ENCODE measurements around the gene CADM2.

The CADM2 gene

GRCh38 chr3:85571835-85572234 lies 613.0 kb downstream of the CADM2 start:
- no peak for DNase-seq (ENCODE audit: low read depth, low spot score)

GRCh38 chr3:85572426-85572825 lies 613.6 kb downstream of the CADM2 start:
- no peak for DNase-seq (ENCODE audit: low read depth, low spot score)

- DNase-seq (ENCODE audit: low read depth, low spot score): no peak
Observed at GRCh38 chr3:85572978-85573377, 614.2 kb downstream of the CADM2 start.

DNA sequence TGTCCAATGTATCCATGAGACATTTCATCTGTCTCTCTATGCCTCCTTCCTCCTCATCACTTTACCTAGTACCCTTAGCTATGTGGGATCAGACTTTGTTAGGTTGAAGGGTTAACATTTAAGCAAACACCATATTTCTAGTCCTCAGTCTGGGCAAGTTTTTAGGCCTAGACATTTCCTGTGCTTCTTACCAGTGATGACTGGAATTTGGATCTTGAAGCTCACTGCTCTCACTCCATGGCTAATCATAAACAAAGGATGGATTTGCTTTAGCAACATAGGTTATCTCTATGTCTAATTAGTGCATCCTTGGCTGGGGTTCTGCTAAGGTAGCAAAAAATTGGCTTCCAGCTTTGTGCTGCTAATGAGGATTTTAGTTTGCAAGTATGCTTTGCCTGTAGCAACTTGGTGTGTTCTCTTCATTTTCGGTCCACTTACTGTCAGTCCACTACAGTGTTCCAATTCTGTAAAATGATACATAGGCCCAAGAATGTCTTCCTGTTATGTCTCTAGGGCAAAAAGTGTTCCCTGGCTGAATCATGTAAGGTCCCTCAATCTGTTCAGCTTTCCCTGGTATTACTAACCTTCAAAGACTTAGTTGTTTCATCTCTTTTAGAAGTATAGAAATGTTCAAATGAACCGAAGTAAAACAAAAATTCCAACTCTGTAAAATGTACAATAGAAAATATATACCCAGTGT lies 615.4 kb downstream of the CADM2 start:
- peak; percentile 10 for DNase-seq (ENCODE audit: low read depth, low spot score)

- DNase-seq (ENCODE audit: low read depth, low spot score): peak; percentile 88
Observed at GRCh38 chr3:85576091-85576690, 617.4 kb downstream of the CADM2 start.

DNA sequence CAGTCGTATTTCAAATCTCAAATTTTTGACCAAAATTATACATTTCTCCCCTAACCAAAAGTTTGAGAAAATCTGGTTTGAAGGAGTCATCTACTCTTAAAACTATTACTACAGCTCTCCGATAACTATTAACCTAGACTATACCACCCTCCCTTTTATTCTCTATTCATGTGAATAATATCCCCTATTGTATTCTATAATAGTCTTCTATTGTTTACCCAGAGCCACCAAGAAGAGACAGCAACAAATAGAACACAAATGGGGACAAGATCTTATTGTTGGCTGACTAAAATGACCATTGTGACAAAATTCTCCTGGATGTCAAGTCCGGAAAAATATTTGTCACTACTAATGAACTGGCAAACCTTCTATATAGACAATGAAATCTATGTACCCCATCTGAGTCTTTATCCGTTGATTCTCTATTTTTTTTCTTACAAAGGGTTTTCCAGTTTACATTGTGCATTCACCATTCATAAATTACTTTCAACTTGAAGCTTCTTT lies 618.0 kb downstream of the CADM2 start:
- DNase-seq (ENCODE audit: low read depth, low spot score): no peak

- no peak for DNase-seq (ENCODE audit: low read depth, low spot score)
Observed at GRCh38 chr3:85584779-85585356, 626.1 kb downstream of the CADM2 start.

DNA sequence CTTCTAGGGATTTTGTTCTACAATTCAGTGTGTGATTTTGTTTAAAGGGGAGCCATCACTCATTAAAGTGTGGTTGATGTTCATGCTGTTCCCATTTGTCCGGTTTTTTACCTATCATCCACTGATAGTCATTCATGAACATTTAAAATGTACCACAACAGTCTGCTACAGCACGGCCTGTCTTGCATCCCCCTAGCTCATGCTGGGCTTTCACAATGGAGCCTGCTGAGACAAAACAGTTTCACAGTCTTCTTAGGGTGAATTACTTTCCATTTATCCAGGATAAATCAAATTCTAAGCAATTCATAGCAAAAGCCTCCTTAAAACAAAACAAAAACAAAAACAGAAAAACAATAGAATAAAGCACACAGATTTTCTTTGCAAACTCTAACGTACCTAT lies 627.2 kb downstream of the CADM2 start:
- no peak for DNase-seq (ENCODE audit: low read depth, low spot score)

DNA sequence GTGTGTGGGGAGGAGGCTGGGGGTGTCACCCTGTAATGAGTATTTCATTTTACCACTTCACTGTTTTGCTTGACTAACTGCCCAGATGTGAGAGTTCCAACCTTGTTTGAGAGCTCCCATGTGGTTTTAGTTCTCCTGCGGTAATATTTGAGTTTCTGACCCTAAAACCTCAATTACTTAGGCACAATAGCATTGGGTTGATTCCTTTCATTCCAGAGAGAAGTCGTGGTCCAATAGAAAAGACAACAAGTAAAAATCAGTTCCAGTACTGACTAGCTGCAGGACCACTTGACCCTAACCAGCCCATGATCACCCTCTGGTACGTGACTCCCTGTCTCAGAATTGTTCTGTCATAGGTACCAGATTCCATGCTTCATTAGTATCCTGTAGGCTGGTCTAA lies 630.4 kb downstream of the CADM2 start:
- peak; percentile 91 for DNase-seq (ENCODE audit: low read depth, low spot score)

- no peak for DNase-seq (ENCODE audit: low read depth, low spot score)
Observed at GRCh38 chr3:85591451-85591850, 632.7 kb downstream of the CADM2 start.

- DNase-seq (ENCODE audit: low read depth, low spot score): peak; percentile 35
Observed at GRCh38 chr3:85592256-85592655, 633.5 kb downstream of the CADM2 start.

DNA sequence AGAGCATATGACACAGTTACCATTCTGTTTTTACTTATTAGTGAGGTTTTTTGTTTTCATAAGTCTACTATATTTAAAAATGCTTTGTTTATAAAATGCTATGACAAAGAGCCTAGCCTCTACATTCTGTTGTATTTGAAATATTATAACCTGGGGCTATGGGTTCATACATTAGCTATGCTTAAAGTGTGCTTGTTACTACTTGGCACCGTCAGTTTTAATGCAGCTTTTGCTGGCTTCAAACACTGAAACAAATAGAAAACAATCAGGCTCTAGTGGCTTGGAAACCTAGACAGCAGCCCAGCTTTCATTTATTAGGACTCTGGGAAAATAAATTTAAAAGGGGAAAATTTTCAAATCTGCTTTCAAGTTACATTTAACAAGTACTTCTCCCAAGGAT lies 635.9 kb downstream of the CADM2 start:
- peak; percentile 16 for DNase-seq (ENCODE audit: low read depth, low spot score)

- DNase-seq (ENCODE audit: low read depth, low spot score): no peak
Observed at GRCh38 chr3:85603378-85603777, 644.6 kb downstream of the CADM2 start.

DNA sequence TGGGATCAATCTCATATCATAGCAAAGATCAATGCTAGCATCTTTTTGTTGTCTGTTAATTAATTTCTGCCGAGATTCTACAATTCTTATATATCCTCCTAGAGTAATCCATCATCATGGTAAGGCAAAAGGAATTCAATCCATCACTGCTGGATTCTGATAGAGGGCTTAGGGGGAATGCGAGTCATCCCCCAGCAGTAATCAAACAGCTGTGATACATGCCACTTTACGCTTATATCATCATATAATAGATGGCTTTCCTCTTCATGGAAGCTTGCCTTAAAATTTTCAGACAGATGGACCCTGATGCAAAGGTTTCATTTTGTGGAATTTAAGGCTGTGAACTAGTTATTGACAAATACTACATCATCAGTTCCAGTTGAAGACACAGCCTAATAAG lies 645.9 kb downstream of the CADM2 start:
- DNase-seq (ENCODE audit: low read depth, low spot score): no peak

- DNase-seq (ENCODE audit: low read depth, low spot score): peak; percentile 37
Observed at GRCh38 chr3:85605066-85605465, 646.3 kb downstream of the CADM2 start.

- DNase-seq (ENCODE audit: low read depth, low spot score): no peak
Observed at GRCh38 chr3:85626662-85627061, 667.9 kb downstream of the CADM2 start.

DNA sequence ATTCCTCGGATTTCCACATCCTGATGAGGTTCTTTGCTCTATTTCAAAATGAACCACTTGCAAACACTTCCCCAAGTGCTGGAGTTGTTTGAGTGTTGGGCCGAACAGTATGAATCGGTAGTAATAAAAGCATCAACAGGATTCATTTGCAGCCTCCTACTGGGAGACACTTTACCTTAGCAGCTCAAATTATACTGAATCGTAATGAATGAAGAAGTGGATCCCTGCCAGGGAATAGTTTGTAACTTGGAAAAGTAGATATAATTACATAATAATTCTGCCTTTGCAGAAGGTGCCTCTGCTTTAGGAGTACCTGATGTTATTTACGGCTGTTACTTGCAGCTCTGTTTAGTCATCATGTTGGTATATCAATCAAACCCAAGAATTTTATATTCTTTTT lies 669.1 kb downstream of the CADM2 start:
- no peak for DNase-seq (ENCODE audit: low read depth, low spot score)

DNA sequence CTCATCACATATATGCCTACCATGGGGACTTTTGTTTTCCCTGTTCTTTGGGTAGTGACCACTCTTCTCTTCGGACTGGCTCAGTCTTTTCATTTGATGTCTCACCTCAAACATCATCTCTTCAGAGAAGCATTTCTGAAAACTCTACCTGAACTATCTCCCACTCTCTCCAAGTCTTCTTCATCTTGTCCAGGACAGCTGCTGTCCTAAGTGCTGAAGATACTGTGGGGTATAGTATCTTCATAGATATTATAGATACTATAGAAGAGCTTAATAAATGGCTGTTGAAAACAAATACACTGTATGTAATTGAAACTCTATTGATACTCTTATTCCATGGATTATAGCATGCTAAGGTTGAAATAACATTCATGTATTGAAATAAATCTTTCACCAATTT lies 672.3 kb downstream of the CADM2 start:
- no peak for DNase-seq (ENCODE audit: low read depth, low spot score)

DNA sequence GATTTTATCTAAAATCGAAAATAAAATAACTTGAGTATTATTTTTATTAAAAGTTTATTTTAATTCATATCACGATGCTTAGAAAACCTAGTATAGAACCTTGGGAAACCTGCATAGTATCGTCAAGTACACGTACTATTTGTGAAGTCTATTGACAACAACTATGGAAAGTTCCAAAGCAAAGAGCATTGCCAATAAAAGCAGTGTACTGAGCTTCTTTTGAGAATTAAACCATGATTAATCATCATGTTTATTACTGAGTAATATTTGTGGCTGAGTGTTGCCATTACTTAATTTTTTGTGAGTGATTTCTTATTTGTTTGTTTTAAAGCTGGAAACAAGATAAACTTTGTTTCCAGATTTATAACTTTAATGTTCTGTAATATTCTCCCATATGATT lies 674.1 kb downstream of the CADM2 start:
- no peak for DNase-seq (ENCODE audit: low read depth, low spot score)

- DNase-seq (ENCODE audit: low read depth, low spot score): peak; percentile 13
Observed at GRCh38 chr3:85652360-85652759, 693.6 kb downstream of the CADM2 start.

GRCh38 chr3:85660451-85660850 lies 701.7 kb downstream of the CADM2 start:
- DNase-seq (ENCODE audit: low read depth, low spot score): no peak

DNA sequence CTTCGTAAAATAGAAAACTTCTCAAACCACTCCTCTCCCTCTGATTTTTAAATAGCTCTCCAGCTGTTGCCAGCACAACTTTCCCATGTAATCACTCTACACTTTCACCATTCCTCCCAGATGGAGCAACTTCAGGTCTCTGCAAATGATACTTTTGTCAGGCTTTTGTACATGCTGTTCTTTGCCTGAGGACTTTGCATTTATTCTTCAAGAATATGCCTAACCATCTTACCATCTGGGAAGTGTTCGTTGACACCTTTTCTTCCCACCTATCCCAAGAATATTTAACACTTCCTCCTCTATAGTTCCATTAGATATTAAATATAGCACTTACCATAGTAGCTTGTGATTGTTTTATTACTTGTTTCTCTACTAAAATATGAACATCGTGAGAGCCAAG lies 703.7 kb downstream of the CADM2 start:
- DNase-seq (ENCODE audit: low read depth, low spot score): no peak

DNA sequence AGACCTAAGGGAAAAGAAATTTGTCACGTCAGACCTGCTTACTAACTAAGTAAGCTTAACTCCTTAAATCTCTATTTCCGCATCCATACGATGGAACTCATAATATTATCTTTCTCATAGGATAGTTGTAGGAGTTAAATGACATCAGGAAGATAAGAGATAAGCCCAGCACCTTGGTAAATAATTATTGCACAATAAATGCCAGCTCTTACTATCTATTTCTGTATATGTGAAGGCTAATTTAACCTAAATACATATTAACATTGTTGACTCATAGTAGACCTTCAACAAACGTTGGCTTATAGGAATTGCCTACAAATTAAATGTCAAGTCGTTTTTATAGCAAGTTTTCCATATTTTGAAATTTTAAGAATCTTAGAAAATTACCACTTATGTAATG lies 709.0 kb downstream of the CADM2 start:
- DNase-seq (ENCODE audit: low read depth, low spot score): no peak

Data from astrocyte of the hippocampus (primary cell).